SK-N-SH treated with all-trans-retinoic acid at 6 μM for 48 hours (cell line): ENCODE measurements around the gene ZCCHC3.

ENCODE experiments used
- ARNTL ChIP-seq: fragments of 450-650 bp; formaldehyde crosslinking; IDR thresholded peaks from 2 replicates; pipeline ENCODE4 v1.5.0; 2020; ENCODE audit warnings: low read depth, mild to moderate bottlenecking, moderate library complexity, borderline replicate concordance
- CSDC2 ChIP-seq: fragments of 250-450 bp; sonication (Bioruptor Pico); IDR thresholded peaks from 2 replicates; pipeline ENCODE4 v1.5.0; 2020; ENCODE audit warnings: mild to moderate bottlenecking, moderate library complexity
- ISL1 ChIP-seq: fragments of 250-450 bp; sonication (Bioruptor Pico); IDR thresholded peaks from 2 replicates; pipeline ENCODE4 v2.1.2; 2022; ENCODE audit warnings: mild to moderate bottlenecking, moderate library complexity
- RARB ChIP-seq: fragments of 250-450 bp; sonication (Bioruptor Pico); IDR thresholded peaks from 2 replicates; pipeline ENCODE4 v1.8.0; 2021; ENCODE audit warnings: mild to moderate bottlenecking, moderate library complexity
- TCF4 ChIP-seq: fragments of 250-450 bp; sonication (Bioruptor Pico); IDR thresholded peaks from 2 replicates; pipeline ENCODE4 v1.8.0; 2021; ENCODE audit warnings: mild to moderate bottlenecking, moderate library complexity, borderline replicate concordance
- ZNF565 ChIP-seq: fragments of 450-650 bp; formaldehyde crosslinking; conservative IDR thresholded peaks from 2 replicates; pipeline ENCODE4 v1.5.0; 2020; ENCODE audit warnings: low read depth, mild to moderate bottlenecking, moderate library complexity
- TF ChIP-seq, protein P1 (sequence below): fragments of 250-450 bp; sonication (Bioruptor Pico); IDR thresholded peaks from 2 replicates; pipeline ENCODE4 v1.8.0; 2020; ENCODE audit warnings: mild to moderate bottlenecking, moderate library complexity, borderline replicate concordance

DNA sequence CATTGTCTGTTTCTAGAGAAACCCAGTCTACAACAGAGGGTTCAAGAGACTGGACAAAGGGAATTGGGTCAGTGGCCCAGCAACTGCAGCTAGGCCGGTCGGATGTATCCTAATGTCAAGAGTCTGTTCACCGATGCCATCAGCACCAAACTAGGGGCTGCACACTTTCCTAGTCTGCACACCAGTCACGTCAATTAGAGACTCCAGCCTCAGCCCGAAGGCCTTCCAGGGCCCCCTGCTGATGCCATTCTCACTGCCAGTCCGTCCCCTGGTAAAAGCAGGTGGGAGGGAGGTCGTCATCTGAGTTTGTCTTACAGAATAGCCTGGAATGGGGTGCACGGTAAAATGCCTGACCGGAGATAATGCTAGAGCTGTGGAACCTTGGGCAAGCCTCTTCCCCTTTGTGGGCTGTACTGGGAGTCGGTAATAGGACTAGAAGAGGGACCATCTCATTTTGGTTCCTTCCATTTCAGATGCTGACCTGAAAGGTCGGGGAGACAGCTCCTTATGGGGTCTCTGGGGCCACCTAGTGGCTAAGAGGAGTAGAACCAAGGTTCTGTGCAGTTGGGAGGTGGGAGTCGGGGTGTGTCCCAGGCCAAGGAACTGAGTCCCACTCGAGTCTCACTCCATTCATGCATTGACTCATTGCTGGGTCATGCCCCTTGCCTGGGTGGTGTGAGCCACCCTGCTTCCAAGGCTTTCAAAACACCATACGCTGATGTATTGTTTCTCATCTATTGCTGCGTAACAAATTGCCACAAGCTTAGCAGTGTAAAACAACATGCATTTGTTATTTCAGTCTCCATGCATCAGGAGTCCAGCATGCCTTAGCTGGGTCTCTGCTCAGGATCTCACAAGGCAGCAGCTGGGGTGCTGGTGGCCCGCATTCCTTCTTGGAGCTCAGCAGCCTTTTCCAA is 33.1 kb downstream of the ZCCHC3 start:
- no peak for TF ChIP-seq RARB
- TF ChIP-seq, protein P1, sequence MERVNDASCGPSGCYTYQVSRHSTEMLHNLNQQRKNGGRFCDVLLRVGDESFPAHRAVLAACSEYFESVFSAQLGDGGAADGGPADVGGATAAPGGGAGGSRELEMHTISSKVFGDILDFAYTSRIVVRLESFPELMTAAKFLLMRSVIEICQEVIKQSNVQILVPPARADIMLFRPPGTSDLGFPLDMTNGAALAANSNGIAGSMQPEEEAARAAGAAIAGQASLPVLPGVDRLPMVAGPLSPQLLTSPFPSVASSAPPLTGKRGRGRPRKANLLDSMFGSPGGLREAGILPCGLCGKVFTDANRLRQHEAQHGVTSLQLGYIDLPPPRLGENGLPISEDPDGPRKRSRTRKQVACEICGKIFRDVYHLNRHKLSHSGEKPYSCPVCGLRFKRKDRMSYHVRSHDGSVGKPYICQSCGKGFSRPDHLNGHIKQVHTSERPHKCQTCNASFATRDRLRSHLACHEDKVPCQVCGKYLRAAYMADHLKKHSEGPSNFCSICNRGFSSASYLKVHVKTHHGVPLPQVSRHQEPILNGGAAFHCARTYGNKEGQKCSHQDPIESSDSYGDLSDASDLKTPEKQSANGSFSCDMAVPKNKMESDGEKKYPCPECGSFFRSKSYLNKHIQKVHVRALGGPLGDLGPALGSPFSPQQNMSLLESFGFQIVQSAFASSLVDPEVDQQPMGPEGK: no peak
- TF ChIP-seq ARNTL (CRISPR knock-in tag): no peak
- TF ChIP-seq TCF4 (CRISPR knock-in tag): no peak
- no peak for TF ChIP-seq CSDC2
- no peak for TF ChIP-seq ZNF565 (CRISPR knock-in tag)
- TF ChIP-seq ISL1 (CRISPR knock-in tag): no peak
